ENCODE data around the gene ABLIM3. TPM values are rescaled to one million over a fixed set of nuclear protein-coding genes. Genes with fewer than 3 reads are reported as not detected.

The ABLIM3 gene
- total RNA-seq, 1 donor from 2014 or later = not detected

- DNase-seq = no peak
- Mint-ChIP-seq H3K9me3 (no peaks in the 10 kb centered on the region), H3K4me3 (no peak overlapping the region), H3K27ac (no peak overlapping the region), H3K36me3 (ENCODE audit: low read depth) (no peaks in the 10 kb centered on the region), H3K4me1 (no peaks in the 10 kb centered on the region), H3K27me3 (peaks cover 20% of the 10 kb centered on the region)
- ChIA-PET POLR2A (no interaction called here), CTCF (no interaction called here)
- no peak for ATAC-seq (ENCODE audit: low read depth)
- no peak for TF ChIP-seq CTCF (IDR thresholded peaks at IDR 0.05)
- intact Hi-C loops (cut with micrococcal nuclease) = loop anchor here (10.0 kb wide), 1 partner anchor 431 kb away; no protein-coding TSS in a partner anchor
Observed at GRCh38 chr5:149133795-149134777, 7.2 kb upstream of the ABLIM3 start.

DNA sequence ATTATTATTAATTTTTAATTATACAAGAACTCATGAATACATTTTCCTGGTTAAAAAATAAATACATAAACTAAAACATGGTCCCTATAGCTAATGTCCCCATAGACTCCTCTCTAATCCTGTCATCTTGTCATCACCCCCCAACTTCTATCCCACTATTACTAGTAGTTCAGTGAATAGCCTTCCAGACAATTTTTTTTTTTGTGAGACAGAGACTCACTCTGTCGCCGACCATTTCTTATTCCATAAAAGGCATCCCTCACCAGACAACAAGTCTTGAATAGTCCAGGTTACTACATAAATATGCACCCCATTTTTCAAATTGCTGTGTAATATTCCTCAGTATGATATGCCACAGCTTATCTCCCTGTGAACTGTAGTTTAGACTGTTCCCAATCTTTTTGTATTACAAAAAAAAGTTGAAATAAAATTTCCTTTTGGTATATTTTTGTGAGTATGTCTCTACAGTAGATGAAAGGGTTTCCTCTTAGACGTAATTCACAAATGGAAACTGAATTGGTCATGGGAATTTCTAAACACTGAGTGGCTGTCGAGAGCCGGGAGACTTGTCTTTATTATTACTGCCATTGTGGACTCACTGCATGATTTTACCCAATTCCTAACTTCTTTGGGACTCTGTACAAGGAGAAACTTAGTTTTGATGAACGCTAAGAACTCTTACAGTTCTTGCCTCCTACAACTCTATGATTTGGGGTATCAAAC lies 6.4 kb upstream of the ABLIM3 start:
- POLR2A ChIA-PET = no interaction called here
- Mint-ChIP-seq H3K4me1 (no peaks in the 10 kb centered on the region), H3K36me3 (ENCODE audit: low read depth) (no peaks in the 10 kb centered on the region), H3K27me3 (peaks cover 20% of the 10 kb centered on the region), H3K27ac (no peak overlapping the region), H3K4me3 (no peak overlapping the region), H3K9me3 (no peaks in the 10 kb centered on the region)
- intact Hi-C loops (cut with micrococcal nuclease) = loop anchor here (10.0 kb wide), 1 partner anchor 430 kb away; no protein-coding TSS in a partner anchor
- TF ChIP-seq CTCF (IDR thresholded peaks at IDR 0.05) = no peak
- no peak for DNase-seq
- ATAC-seq (ENCODE audit: low read depth) = no peak
- CTCF ChIA-PET = no interaction called here

DNA sequence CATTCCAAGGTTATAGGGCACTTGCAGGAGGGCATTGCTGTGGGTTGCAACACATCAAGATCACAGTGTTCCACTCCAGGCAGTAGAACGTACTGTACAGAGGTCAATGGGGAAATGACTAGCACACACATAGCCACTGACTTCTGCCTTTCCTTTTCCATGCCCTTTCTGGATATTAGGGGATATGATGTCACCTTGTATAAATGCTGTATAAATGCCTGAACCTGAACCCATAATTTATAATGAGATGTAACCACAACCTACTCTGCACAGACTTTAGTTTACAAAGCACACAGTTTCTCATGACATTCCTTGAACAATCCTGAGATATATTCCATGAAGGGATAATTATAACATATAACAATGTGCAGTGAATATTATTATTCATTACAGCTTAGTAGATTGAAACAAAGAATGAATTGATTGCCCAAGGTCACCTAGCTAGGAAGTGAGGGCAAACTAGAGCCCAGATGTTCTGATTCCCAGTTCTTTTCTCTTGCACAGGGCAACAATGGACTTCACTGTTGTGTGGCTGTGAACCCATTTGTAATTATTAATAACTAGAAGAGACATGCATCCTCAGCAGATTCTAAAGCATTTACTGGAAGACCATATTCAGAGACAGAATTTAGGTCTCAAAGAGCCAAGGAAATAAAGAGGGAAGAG lies 5.6 kb upstream of the ABLIM3 start:
- no peak for TF ChIP-seq CTCF (IDR thresholded peaks at IDR 0.05)
- H3K27me3 Mint-ChIP-seq = peaks cover 24% of the 10 kb centered on the region
- ATAC-seq (ENCODE audit: low read depth) (no peak), DNase-seq (no peak)
- intact Hi-C loops (cut with micrococcal nuclease) = loop anchor here (10.0 kb wide), 1 partner anchor 429 kb away; no protein-coding TSS in a partner anchor
- ChIA-PET CTCF (no interaction called here), POLR2A (no interaction called here)
- H3K4me3 Mint-ChIP-seq = no peak overlapping the region
- no peaks in the 10 kb centered on the region for H3K36me3 Mint-ChIP-seq (ENCODE audit: low read depth)
- H3K9me3 Mint-ChIP-seq = no peaks in the 10 kb centered on the region
- no peaks in the 10 kb centered on the region for H3K4me1 Mint-ChIP-seq
- no peak overlapping the region for H3K27ac Mint-ChIP-seq

- no peak for TF ChIP-seq CTCF (IDR thresholded peaks at IDR 0.05)
- Mint-ChIP-seq H3K4me1 (peaks cover 4% of the 10 kb centered on the region), H3K4me3 (no peak overlapping the region), H3K27ac (no peak overlapping the region), H3K27me3 (peaks cover 30% of the 10 kb centered on the region), H3K9me3 (no peaks in the 10 kb centered on the region), H3K36me3 (ENCODE audit: low read depth) (no peaks in the 10 kb centered on the region)
- ATAC-seq (ENCODE audit: low read depth) (no peak), DNase-seq (no peak)
- CTCF ChIA-PET = no interaction called here
- POLR2A ChIA-PET = no interaction called here
- intact Hi-C loops (cut with micrococcal nuclease) = loop anchor here (10.0 kb wide), 1 partner anchor 426 kb away; no protein-coding TSS in a partner anchor
Observed at GRCh38 chr5:149138182-149138923, 2.9 kb upstream of the ABLIM3 start.

Measured in activated B cell treated with CpG ODN at 0.5 μM for 24 hours (primary cell).